HG02759 (cell line): ENCODE data around the gene SAMD1.

ENCODE experiments used
- ATAC-seq: cut with Tn5 transposase; IDR thresholded peaks from one replicate; pipeline ENCODE4 v1.9.1; 2021; ENCODE audit warnings: mild to moderate bottlenecking, moderate library complexity; ENCODE audit not compliant: unreplicated experiment

Gene SAMD1

GRCh38 chr19:14089662-14090508, 666 bp downstream of the SAMD1 start:
- ATAC-seq = peak; percentile 30

GRCh38 chr19:14089412-14089661, 1.2 kb downstream of the SAMD1 start:
- ATAC-seq = no peak

GRCh38 chr19:14088634-14089411, 1.7 kb downstream of the SAMD1 start:
- no peak for ATAC-seq

GRCh38 chr19:14086098-14086497, 4.5 kb downstream of the SAMD1 start:
- no peak for ATAC-seq

- ATAC-seq = no peak
Measured at GRCh38 chr19:14085309-14085995, 5.1 kb downstream of the SAMD1 start, which contains the start of gene C19orf67. C19orf67 (minus strand) TSS chr19:14085783; CDS start chr19:14085627, 156 bp downstream.

GRCh38 chr19:14082675-14082960, 7.9 kb downstream of the SAMD1 start:
- no peak for ATAC-seq

GRCh38 chr19:14081797-14082674, 8.5 kb downstream of the SAMD1 start:
- peak; percentile 12 for ATAC-seq

- ATAC-seq = peak; percentile 86
Measured at GRCh38 chr19:14080887-14081796, 9.4 kb downstream of the SAMD1 start.

- ATAC-seq = no peak
Measured at GRCh38 chr19:14078411-14078810, 12.1 kb downstream of the SAMD1 start.

- no peak for ATAC-seq
Measured at GRCh38 chr19:14073925-14074838, 16.4 kb downstream of the SAMD1 start.

GRCh38 chr19:14073261-14073924, 17.2 kb downstream of the SAMD1 start:
- peak; percentile 66 for ATAC-seq

GRCh38 chr19:14072535-14073260, 17.9 kb downstream of the SAMD1 start, which contains the start of gene MISP3:
MISP3 (plus strand) TSS chr19:14072786; CDS start chr19:14073310, 524 bp downstream.
- peak; percentile 20 for ATAC-seq

- no peak for ATAC-seq
Measured at GRCh38 chr19:14070268-14071050, 20.1 kb downstream of the SAMD1 start.

- ATAC-seq = no peak
Measured at GRCh38 chr19:14066134-14066533, 24.4 kb downstream of the SAMD1 start.

- ATAC-seq = no peak
Measured at GRCh38 chr19:14063105-14063504, 27.4 kb downstream of the SAMD1 start.

- no peak for ATAC-seq
Measured at GRCh38 chr19:14062558-14062855, 28.0 kb downstream of the SAMD1 start.
